OCI-LY3 (cell line): Measurements from ENCODE around the gene CACNA1B.
"Not testable (repeated sequence)": the region's sequence is repeated elsewhere in the genome, so short reads cannot be mapped to it uniquely, and the experiment has no call there.

Experiments used
- H2AFZ ChIP-seq: fragments of 200-600, 300-600 bp; shearing (Covaris generic); 2 replicates; pipeline ENCODE4 v1.6.0; 2014; ENCODE audit warnings: antibody characterized with exemption, low read depth, low read length
- H3K27ac ChIP-seq: fragments of 200-600, 300-600 bp; sonication (generic); 2 replicates; pipeline ENCODE4 v1.5.1; 2014; ENCODE audit warnings: mild to moderate bottlenecking, low read length, moderate library complexity, mixed read lengths
- H3K27me3 ChIP-seq: fragments of 200-600, 300-600 bp; sonication (generic); 2 replicates; pipeline ENCODE4 v1.6.1; 2014; ENCODE audit warnings: low read depth, low read length, mixed read lengths
- H3K36me3 ChIP-seq: fragments of 200-600, 300-600 bp; sonication (generic); replicated peaks from 2 replicates; pipeline ENCODE3; 2014; ENCODE audit warnings: low read depth, low read length, mixed read lengths
- H3K4me1 ChIP-seq: fragments of 300-600, 200-600 bp; sonication (generic); 2 replicates; pipeline ENCODE4 v1.6.1; 2014; ENCODE audit warnings: low read length, mixed read lengths
- H3K4me2 ChIP-seq: fragments of 200-600, 300-600 bp; sonication (generic); 2 replicates; pipeline ENCODE4 v1.6.1; 2014; ENCODE audit warnings: low read length, mixed read lengths
- H3K4me3 ChIP-seq: fragments of 300-600, 200-600 bp; sonication (generic); 2 replicates; pipeline ENCODE4 v1.5.1; 2014; ENCODE audit warnings: antibody characterized with exemption, mild to moderate bottlenecking, low read length, moderate library complexity
- H3K79me2 ChIP-seq: fragments of 300-600, 200-600 bp; shearing (Covaris generic); 2 replicates; pipeline ENCODE4 v1.6.1; 2014; ENCODE audit warnings: mild to moderate bottlenecking, low read length, mixed read lengths
- H3K9ac ChIP-seq: fragments of 300-600, 200-600 bp; shearing (Covaris generic); 2 replicates; pipeline ENCODE4 v1.6.0; 2014; ENCODE audit warnings: mild to moderate bottlenecking, low read length, moderate library complexity
- H3K9me3 ChIP-seq: fragments of 200-600, 300-600 bp; shearing (Covaris generic); 2 replicates; pipeline ENCODE4 v1.6.1; 2014; ENCODE audit warnings: low read length, mixed read lengths; ENCODE audit not compliant: insufficient read depth
- H4K20me1 ChIP-seq: fragments of 200-600, 300-600 bp; sonication (generic); 2 replicates; pipeline ENCODE4 v1.6.1; 2016; ENCODE audit warnings: low read length, mixed read lengths; ENCODE audit not compliant: insufficient read depth
- EZH2phosphoT487 ChIP-seq: fragments of 200-600 bp; shearing (Covaris generic); IDR thresholded peaks from 2 replicates; pipeline ENCODE4 v1.6.1; 2018; ENCODE audit warnings: antibody characterized with exemption, mixed run types, low read depth
- TF ChIP-seq, protein P1 (sequence below): fragments of 200-600, 300-600 bp; sonication (generic); IDR thresholded peaks from 2 replicates; pipeline ENCODE4 v1.5.1; 2014; ENCODE audit warnings: antibody characterized with exemption, low read length, low read depth

Gene CACNA1B

DNA sequence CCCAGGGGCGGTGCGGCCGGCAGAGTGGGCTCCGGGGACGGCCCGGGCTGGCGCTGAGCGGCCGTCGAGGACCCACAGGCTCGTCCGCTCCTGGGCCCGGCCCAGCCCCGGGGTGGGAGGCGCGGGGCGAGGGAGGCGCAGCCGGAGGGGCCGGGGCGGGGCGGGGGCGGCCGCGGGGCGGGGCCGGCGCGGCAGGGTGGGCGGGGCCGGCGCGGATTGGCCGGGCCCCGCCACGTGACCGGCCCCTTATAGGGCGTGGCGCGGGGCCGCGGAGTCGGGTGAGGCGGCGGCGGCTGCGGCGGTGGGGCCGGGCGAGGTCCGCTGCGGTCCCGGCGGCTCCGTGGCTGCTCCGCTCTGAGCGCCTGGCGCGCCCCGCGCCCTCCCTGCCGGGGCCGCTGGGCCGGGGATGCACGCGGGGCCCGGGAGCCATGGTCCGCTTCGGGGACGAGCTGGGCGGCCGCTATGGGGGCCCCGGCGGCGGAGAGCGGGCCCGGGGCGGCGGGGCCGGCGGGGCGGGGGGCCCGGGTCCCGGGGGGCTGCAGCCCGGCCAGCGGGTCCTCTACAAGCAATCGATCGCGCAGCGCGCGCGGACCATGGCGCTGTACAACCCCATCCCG is at the start of gene CACNA1B:
Gene CACNA1B, plus strand, starts transcription at position 277 of the 617 bp plus-strand sequence. Its CDS starts 152 bp downstream, at position 429.
- H4K20me1 ChIP-seq = peaks cover 44% of the 10 kb centered on the region
- peak within 1 kb of the TSS; percentile 66 for H3K9ac ChIP-seq
- peaks cover 47% of the 10 kb centered on the region for H3K36me3 ChIP-seq
- H3K79me2 ChIP-seq = peaks cover 56% of the 10 kb centered on the region
- peak within 1 kb of the TSS; percentile 97 for H3K4me3 ChIP-seq
- H3K4me1 ChIP-seq = peaks cover 32% of the 10 kb centered on the region
- peak within 1 kb of the TSS; percentile 87 for H3K4me2 ChIP-seq
- H3K27ac ChIP-seq = peak within 1 kb of the TSS; percentile 62
- not testable (repeated sequence) for H3K9me3 ChIP-seq, H2AFZ ChIP-seq, H3K27me3 ChIP-seq

DNA sequence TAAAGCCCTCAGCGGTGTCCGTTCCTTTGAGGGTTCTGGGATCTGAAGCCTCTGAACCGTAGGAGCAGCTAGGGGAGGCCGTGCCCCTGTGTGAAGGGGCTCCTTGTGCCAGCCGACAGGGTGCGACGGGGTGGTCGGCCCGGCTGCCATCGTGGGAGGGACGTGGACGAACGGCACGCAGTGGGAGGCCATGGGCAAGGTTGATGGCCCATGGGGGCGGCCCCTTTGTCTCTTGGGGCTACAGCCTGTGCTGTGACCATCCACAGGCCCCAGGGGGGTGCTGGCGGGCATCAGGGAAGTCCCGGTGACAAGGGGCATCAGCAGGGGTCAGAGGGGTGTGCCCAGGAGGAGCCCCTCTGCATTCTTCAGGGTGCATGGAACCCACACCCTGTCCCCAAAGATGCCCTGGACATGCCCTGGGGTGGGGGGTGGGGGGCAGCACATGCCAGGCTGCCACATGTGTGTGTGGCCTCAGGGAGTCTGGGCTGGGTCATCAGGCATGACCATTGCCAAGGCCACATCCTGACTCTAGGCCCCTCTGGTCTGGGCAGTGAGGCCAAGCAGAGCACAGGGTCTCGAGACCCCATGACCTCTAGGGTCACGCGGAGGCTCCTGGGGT is 49.6 kb upstream of the CACNA1B start:
- H3K79me2 ChIP-seq = peaks cover 27% of the 10 kb centered on the region
- no peaks in the 10 kb centered on the region for H3K27me3 ChIP-seq
- no peaks in the 10 kb centered on the region for H3K9me3 ChIP-seq
- H3K4me1 ChIP-seq = peaks cover 24% of the 10 kb centered on the region
- H3K9ac ChIP-seq = no peak overlapping the region
- peaks cover 12% of the 10 kb centered on the region; the same call in 1 of the 2 replicates for H4K20me1 ChIP-seq
- no peak overlapping the region for H3K4me2 ChIP-seq
- H3K36me3 ChIP-seq = peaks cover 66% of the 10 kb centered on the region
- H2AFZ ChIP-seq = no peak overlapping the region
- TF ChIP-seq, protein P1, sequence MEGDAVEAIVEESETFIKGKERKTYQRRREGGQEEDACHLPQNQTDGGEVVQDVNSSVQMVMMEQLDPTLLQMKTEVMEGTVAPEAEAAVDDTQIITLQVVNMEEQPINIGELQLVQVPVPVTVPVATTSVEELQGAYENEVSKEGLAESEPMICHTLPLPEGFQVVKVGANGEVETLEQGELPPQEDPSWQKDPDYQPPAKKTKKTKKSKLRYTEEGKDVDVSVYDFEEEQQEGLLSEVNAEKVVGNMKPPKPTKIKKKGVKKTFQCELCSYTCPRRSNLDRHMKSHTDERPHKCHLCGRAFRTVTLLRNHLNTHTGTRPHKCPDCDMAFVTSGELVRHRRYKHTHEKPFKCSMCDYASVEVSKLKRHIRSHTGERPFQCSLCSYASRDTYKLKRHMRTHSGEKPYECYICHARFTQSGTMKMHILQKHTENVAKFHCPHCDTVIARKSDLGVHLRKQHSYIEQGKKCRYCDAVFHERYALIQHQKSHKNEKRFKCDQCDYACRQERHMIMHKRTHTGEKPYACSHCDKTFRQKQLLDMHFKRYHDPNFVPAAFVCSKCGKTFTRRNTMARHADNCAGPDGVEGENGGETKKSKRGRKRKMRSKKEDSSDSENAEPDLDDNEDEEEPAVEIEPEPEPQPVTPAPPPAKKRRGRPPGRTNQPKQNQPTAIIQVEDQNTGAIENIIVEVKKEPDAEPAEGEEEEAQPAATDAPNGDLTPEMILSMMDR = no peak
- no peak for TF ChIP-seq EZH2phosphoT487
- H3K27ac ChIP-seq = no peak overlapping the region
- no peak overlapping the region for H3K4me3 ChIP-seq

DNA sequence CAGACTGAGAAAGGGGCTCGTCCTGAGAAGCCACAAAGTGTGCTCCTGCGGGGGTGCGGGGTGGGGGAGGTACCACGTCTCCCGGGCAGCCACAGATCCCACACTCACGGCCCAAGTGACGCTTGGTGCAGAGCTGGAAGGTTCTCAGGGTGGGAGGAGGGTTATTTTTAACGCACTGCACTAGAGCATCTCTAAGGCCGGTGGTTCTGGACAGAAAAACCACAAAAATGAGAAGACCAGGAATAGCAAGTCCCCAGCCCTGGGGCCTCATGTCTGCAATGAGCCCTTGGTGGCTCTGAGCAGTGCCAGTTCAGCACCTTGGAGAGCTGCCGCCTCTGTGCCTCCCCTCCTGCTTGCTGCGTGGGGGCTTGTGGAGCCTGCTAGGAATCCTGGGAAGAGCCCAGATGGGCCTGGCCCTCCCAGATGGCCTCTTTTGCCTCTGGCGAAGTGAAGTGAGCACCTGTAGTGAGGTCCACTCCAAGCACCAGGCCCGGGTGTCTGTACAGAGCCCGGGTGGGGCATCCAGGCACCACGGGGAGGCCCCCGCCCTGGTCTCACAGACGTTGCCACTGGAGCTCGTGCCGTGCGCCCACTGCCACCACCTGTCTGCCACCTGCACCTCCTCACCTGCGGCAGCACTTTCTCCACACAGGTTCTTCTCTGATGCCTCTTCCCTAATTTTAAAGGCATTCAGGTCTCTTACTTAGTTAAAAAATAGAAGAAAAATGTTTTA is 48.9 kb upstream of the CACNA1B start:
- Histone ChIP-seq H3K36me3 (peaks cover 72% of the 10 kb centered on the region), H3K79me2 (peaks cover 28% of the 10 kb centered on the region), H3K4me1 (peaks cover 24% of the 10 kb centered on the region), H2AFZ (no peak overlapping the region), H3K4me2 (no peak overlapping the region), H3K4me3 (no peak overlapping the region), H3K9ac (no peak overlapping the region), H3K27me3 (no peaks in the 10 kb centered on the region), H4K20me1 (peaks cover 12% of the 10 kb centered on the region; the same call in 1 of the 2 replicates), H3K9me3 (no peaks in the 10 kb centered on the region), H3K27ac (no peak overlapping the region)
- TF ChIP-seq EZH2phosphoT487 = no peak
- TF ChIP-seq, protein P1 = no peak

DNA sequence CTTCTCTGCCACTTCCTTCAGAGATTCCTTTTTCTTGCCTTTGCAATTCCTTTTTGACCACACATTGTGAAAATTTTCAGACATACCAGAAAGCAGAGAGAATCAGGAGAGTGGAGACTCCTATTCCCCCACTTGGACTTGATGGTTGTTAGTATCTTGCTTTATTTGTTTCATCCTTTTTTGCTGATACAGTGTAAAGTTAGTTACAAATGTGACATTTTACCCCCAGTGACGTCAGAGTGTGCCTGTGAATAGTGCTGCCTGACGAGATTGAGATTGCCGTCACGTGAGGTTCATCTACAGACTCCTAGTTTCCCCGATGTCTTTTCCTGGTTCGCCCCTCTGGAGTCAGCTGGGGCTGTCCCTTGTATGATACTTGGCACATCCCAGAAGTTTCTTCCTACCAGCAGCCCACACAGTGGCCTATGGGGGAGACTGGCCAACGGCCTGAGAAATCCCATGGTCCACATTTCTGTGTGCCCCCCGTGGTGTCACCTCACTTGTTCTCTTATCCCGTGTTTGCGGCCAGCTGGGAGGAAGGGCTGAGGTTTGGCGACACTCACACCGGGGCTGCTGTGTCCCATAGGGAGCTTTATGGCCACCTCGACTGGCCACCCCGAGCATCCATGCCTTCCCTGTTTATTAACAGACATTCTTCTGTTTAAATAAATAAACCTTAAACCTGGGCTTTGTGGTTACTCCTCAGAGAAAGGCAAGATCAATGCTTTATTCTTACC is 48.2 kb upstream of the CACNA1B start:
- H3K9me3 ChIP-seq = no peaks in the 10 kb centered on the region
- no peak overlapping the region for H3K4me2 ChIP-seq
- TF ChIP-seq, protein P1 = no peak
- no peak for TF ChIP-seq EZH2phosphoT487
- peaks cover 23% of the 10 kb centered on the region for H3K79me2 ChIP-seq
- no peak overlapping the region for H3K9ac ChIP-seq
- H3K36me3 ChIP-seq = peaks cover 73% of the 10 kb centered on the region
- H3K27ac ChIP-seq = no peak overlapping the region
- no peak overlapping the region for H2AFZ ChIP-seq
- peaks cover 20% of the 10 kb centered on the region for H3K4me1 ChIP-seq
- peaks cover 12% of the 10 kb centered on the region; the same call in 1 of the 2 replicates for H4K20me1 ChIP-seq
- H3K4me3 ChIP-seq = no peak overlapping the region
- no peaks in the 10 kb centered on the region for H3K27me3 ChIP-seq
